Osteoblast (primary cell): ENCODE measurements around the gene PIR. TPM values are rescaled to one million over a fixed set of nuclear protein-coding genes. Genes with fewer than 3 reads are reported as not detected.

ENCODE experiments used
- DNase-seq: peaks from one replicate; pipeline ENCODE4 v3.0.0; 2011; ENCODE audit warnings: low spot score, mixed read lengths; ENCODE audit not compliant: insufficient read length; ENCODE audit errors: missing footprints
- H2AFZ ChIP-seq: 2 replicates; pipeline ENCODE4 v1.6.0; 2011; ENCODE audit warnings: mild to moderate bottlenecking, low read length
- H3K27ac ChIP-seq: 2 replicates; pipeline ENCODE4 v1.5.1; 2011; ENCODE audit warnings: mild to moderate bottlenecking, low read depth, low read length, moderate library complexity
- H3K27me3 ChIP-seq: 2 replicates; pipeline ENCODE4 v1.6.0; 2012; ENCODE audit warnings: mild to moderate bottlenecking, control low read depth, inconsistent platforms, low read length, moderate library complexity; ENCODE audit not compliant: insufficient read depth
- H3K36me3 ChIP-seq: 2 replicates; pipeline ENCODE4 v1.5.1; 2011; ENCODE audit warnings: mild to moderate bottlenecking, low read length, control low read depth, moderate library complexity; ENCODE audit not compliant: insufficient read depth
- H3K4me1 ChIP-seq: 2 replicates; pipeline ENCODE4 v1.5.1; 2011; ENCODE audit warnings: mild to moderate bottlenecking, low read length, control low read depth, moderate library complexity; ENCODE audit not compliant: insufficient read depth
- H3K4me2 ChIP-seq: 2 replicates; pipeline ENCODE4 v1.6.0; 2011; ENCODE audit warnings: mild to moderate bottlenecking, low read length; ENCODE audit not compliant: insufficient read depth
- H3K4me3 ChIP-seq: fragments of 200-600 bp; sonication (generic); 3 replicates; pipeline ENCODE4 v1.5.1; 2012; ENCODE audit warnings: mild to moderate bottlenecking, low read length, inconsistent platforms; ENCODE audit not compliant: insufficient read depth
- H3K79me2 ChIP-seq: 2 replicates; pipeline ENCODE4 v1.6.0; 2012; ENCODE audit warnings: mild to moderate bottlenecking, low read length, control low read depth, inconsistent platforms; ENCODE audit not compliant: insufficient read depth
- H3K9me3 ChIP-seq: 2 replicates; pipeline ENCODE4 v1.5.1; 2011; ENCODE audit warnings: low read depth, low read length, control low read depth
- H4K20me1 ChIP-seq: 2 replicates; pipeline ENCODE4 v1.6.0; 2012; ENCODE audit warnings: mild to moderate bottlenecking, low read length, control low read depth; ENCODE audit not compliant: insufficient read depth
- total RNA-seq: library from RNA; depleted of rRNA; stranded (reverse); fragments of >200 nt; gene quantifications from 2 replicates; pipeline ENCODE4 v1.2.3, GENCODE V29; 2012
- TF ChIP-seq, protein P1 (sequence below): IDR thresholded peaks from 2 replicates; pipeline ENCODE4 v1.5.1; 2011; ENCODE audit warnings: mild to moderate bottlenecking, low read depth, low read length, moderate library complexity; ENCODE audit errors: extremely low read depth

Gene PIR
- total RNA-seq, 1 donor: 15.9 TPM

GRCh38 chrX:15441464-15441863 lies 51.7 kb downstream of the PIR start:
- no peak overlapping the region for H2AFZ ChIP-seq
- TF ChIP-seq, protein P1, sequence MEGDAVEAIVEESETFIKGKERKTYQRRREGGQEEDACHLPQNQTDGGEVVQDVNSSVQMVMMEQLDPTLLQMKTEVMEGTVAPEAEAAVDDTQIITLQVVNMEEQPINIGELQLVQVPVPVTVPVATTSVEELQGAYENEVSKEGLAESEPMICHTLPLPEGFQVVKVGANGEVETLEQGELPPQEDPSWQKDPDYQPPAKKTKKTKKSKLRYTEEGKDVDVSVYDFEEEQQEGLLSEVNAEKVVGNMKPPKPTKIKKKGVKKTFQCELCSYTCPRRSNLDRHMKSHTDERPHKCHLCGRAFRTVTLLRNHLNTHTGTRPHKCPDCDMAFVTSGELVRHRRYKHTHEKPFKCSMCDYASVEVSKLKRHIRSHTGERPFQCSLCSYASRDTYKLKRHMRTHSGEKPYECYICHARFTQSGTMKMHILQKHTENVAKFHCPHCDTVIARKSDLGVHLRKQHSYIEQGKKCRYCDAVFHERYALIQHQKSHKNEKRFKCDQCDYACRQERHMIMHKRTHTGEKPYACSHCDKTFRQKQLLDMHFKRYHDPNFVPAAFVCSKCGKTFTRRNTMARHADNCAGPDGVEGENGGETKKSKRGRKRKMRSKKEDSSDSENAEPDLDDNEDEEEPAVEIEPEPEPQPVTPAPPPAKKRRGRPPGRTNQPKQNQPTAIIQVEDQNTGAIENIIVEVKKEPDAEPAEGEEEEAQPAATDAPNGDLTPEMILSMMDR: no peak
- no peak overlapping the region for H3K27ac ChIP-seq
- H3K27me3 ChIP-seq: no peaks in the 10 kb centered on the region
- H4K20me1 ChIP-seq: no peaks in the 10 kb centered on the region
- H3K9me3 ChIP-seq: no peaks in the 10 kb centered on the region
- H3K4me2 ChIP-seq: no peak overlapping the region
- no peaks in the 10 kb centered on the region for H3K4me1 ChIP-seq
- DNase-seq: no peak
- H3K36me3 ChIP-seq: no peaks in the 10 kb centered on the region
- no peak overlapping the region for H3K4me3 ChIP-seq
- no peaks in the 10 kb centered on the region for H3K79me2 ChIP-seq

GRCh38 chrX:15438332-15438731 lies 54.8 kb downstream of the PIR start:
- H3K27ac ChIP-seq: no peak overlapping the region
- H2AFZ ChIP-seq: no peak overlapping the region
- H4K20me1 ChIP-seq: no peaks in the 10 kb centered on the region
- H3K79me2 ChIP-seq: no peaks in the 10 kb centered on the region
- TF ChIP-seq, protein P1: no peak
- H3K9me3 ChIP-seq: no peaks in the 10 kb centered on the region
- no peaks in the 10 kb centered on the region for H3K4me1 ChIP-seq
- no peak overlapping the region for H3K4me3 ChIP-seq
- DNase-seq: no peak
- no peak overlapping the region for H3K4me2 ChIP-seq
- H3K27me3 ChIP-seq: no peaks in the 10 kb centered on the region
- no peaks in the 10 kb centered on the region for H3K36me3 ChIP-seq

DNA sequence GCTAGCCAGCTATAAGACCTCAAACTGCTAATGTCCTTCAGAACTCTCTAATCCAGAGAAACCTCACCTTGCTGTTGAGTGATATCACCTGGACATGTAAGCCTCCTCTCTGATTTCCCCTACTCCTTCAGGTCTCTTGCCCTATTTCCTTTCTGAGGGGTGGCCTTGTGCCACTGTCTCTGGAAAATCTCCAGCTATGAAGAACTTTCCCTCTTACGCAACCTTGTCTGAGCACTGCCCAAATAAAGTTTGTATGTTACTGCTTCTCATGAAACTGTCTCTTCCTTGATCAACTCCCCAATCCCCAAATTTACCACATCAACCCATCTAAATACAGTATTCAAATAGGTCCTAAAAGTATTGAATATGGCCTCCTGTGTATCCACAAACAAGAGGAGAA lies 55.4 kb downstream of the PIR start:
- Histone ChIP-seq H3K9me3 (no peaks in the 10 kb centered on the region), H3K4me2 (no peak overlapping the region), H4K20me1 (no peaks in the 10 kb centered on the region), H3K4me1 (no peaks in the 10 kb centered on the region), H3K27me3 (no peaks in the 10 kb centered on the region), H3K27ac (no peak overlapping the region), H3K79me2 (no peaks in the 10 kb centered on the region), H3K4me3 (no peak overlapping the region), H3K36me3 (no peaks in the 10 kb centered on the region), H2AFZ (no peak overlapping the region)
- no peak for DNase-seq
- TF ChIP-seq, protein P1: no peak

- H3K4me2 ChIP-seq: no peak overlapping the region
- no peak for DNase-seq
- H2AFZ ChIP-seq: no peak overlapping the region
- TF ChIP-seq, protein P1: no peak
- H4K20me1 ChIP-seq: no peaks in the 10 kb centered on the region
- H3K36me3 ChIP-seq: no peaks in the 10 kb centered on the region
- H3K9me3 ChIP-seq: no peaks in the 10 kb centered on the region
- H3K79me2 ChIP-seq: no peaks in the 10 kb centered on the region
- H3K27ac ChIP-seq: no peak overlapping the region
- no peaks in the 10 kb centered on the region for H3K27me3 ChIP-seq
- no peaks in the 10 kb centered on the region for H3K4me1 ChIP-seq
- H3K4me3 ChIP-seq: no peak overlapping the region
Measured at GRCh38 chrX:15435836-15436619, 57.1 kb downstream of the PIR start.
